Measurements from ENCODE around the gene ADSS1. TPM values are rescaled to one million over a fixed set of nuclear protein-coding genes. Genes with fewer than 3 reads are reported as not detected.

Gene ADSS1
- total RNA-seq, 1 experiment from 2014 or later, result 10.0 TPM

DNA sequence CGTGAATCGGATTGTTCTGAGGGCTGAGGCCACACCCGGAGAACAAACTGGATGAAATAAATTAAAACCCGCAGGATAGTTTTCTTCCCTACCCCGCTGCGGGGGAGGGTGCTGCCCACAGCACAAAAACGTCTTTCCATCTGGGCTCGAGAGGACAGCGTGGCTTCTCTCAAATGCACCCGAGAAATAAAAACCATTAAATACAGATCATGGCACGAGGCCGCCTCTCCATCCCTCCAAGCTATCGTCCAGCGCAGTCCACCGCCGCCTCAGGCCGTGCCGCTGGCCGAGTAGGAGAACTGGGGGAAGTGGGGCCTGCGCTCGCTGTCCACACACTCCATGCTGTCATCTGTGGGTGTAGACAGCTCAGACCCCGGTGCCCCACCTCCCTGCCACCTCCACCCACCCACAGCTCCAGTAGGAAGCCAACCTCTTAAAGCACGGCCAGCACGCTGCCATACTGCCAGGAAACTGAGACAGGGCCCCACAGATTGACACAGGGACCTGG is 46.1 kb downstream of the ADSS1 start:
- ChIA-PET POLR2A (no interaction called here), CTCF (interaction anchor here (0.8 to 2.5 kb wide), 16 partner anchors 10 to 163 kb away, joined by 3 to 30 read pairs (median 4); partner anchors contain the start of genes AKT1, SIVA1 and ZBTB42)
- ATAC-seq (no peak), DNase-seq (ENCODE audit: low spot score) (no peak)
- TF ChIP-seq TP53 (CRISPR knock-in tag; IDR thresholded peaks at IDR 0.05) (no peak), CBFB (CRISPR knock-in tag; IDR thresholded peaks at IDR 0.05; ENCODE audit: low read depth) (no peak), ZNF396 (CRISPR knock-in tag; IDR thresholded peaks at IDR 0.05; ENCODE audit: borderline replicate concordance) (no peak), ESRRA (CRISPR knock-in tag; IDR thresholded peaks at IDR 0.05; ENCODE audit: borderline replicate concordance) (no peak), JUN (CRISPR knock-in tag; IDR thresholded peaks at IDR 0.05) (no peak), EMX1 (CRISPR knock-in tag; IDR thresholded peaks at IDR 0.05) (no peak), ETV6 (CRISPR knock-in tag; IDR thresholded peaks at IDR 0.05) (no peak)
- TF ChIP-seq, protein P1, sequence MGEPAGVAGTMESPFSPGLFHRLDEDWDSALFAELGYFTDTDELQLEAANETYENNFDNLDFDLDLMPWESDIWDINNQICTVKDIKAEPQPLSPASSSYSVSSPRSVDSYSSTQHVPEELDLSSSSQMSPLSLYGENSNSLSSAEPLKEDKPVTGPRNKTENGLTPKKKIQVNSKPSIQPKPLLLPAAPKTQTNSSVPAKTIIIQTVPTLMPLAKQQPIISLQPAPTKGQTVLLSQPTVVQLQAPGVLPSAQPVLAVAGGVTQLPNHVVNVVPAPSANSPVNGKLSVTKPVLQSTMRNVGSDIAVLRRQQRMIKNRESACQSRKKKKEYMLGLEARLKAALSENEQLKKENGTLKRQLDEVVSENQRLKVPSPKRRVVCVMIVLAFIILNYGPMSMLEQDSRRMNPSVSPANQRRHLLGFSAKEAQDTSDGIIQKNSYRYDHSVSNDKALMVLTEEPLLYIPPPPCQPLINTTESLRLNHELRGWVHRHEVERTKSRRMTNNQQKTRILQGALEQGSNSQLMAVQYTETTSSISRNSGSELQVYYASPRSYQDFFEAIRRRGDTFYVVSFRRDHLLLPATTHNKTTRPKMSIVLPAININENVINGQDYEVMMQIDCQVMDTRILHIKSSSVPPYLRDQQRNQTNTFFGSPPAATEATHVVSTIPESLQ (CRISPR knock-in tag; IDR thresholded peaks at IDR 0.05), result no peak
- Mint-ChIP-seq H3K27ac (no peak overlapping the region), H3K4me3 (no peak overlapping the region), H3K4me1 (peaks cover 17% of the 10 kb centered on the region), H3K27me3 (ENCODE audit: low read depth) (no peaks in the 10 kb centered on the region; the same call in 1 of the 2 replicates), H3K9me3 (peaks cover 17% of the 10 kb centered on the region), H3K36me3 (peaks cover 34% of the 10 kb centered on the region)

DNA sequence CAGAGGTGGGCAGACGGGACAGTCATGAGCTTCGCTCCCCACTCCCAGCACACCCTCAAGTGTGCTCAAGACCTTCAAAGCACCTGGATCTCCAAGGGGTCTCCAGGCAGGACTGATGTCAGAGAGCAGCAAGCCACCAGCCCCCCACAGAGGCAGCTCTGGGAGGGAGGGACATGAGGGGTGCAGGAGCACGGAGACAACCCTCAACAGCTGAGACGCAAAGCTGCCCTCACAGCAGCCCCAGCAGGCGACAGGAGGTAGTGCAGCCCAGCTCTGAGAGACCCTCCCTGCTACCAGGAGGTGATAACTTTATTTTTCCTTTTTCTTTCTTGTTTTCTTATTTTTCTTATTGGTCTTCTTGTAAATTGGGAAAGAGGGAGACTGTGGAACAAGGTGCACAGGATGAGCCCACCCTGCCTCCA is 46.8 kb downstream of the ADSS1 start:
- H3K4me1 Mint-ChIP-seq, result peaks cover 17% of the 10 kb centered on the region
- H3K36me3 Mint-ChIP-seq, result peaks cover 34% of the 10 kb centered on the region
- TF ChIP-seq, protein P2, sequence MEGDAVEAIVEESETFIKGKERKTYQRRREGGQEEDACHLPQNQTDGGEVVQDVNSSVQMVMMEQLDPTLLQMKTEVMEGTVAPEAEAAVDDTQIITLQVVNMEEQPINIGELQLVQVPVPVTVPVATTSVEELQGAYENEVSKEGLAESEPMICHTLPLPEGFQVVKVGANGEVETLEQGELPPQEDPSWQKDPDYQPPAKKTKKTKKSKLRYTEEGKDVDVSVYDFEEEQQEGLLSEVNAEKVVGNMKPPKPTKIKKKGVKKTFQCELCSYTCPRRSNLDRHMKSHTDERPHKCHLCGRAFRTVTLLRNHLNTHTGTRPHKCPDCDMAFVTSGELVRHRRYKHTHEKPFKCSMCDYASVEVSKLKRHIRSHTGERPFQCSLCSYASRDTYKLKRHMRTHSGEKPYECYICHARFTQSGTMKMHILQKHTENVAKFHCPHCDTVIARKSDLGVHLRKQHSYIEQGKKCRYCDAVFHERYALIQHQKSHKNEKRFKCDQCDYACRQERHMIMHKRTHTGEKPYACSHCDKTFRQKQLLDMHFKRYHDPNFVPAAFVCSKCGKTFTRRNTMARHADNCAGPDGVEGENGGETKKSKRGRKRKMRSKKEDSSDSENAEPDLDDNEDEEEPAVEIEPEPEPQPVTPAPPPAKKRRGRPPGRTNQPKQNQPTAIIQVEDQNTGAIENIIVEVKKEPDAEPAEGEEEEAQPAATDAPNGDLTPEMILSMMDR (IDR thresholded peaks at IDR 0.05), result peak; percentile 41
- TF ChIP-seq, protein P3, sequence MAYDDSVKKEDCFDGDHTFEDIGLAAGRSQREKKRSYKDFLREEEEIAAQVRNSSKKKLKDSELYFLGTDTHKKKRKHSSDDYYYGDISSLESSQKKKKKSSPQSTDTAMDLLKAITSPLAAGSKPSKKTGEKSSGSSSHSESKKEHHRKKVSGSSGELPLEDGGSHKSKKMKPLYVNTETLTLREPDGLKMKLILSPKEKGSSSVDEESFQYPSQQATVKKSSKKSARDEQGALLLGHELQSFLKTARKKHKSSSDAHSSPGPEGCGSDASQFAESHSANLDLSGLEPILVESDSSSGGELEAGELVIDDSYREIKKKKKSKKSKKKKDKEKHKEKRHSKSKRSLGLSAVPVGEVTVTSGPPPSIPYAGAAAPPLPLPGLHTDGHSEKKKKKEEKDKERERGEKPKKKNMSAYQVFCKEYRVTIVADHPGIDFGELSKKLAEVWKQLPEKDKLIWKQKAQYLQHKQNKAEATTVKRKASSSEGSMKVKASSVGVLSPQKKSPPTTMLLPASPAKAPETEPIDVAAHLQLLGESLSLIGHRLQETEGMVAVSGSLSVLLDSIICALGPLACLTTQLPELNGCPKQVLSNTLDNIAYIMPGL (CRISPR knock-in tag; IDR thresholded peaks at IDR 0.05), result no peak
- TF ChIP-seq OVOL2 (CRISPR knock-in tag; IDR thresholded peaks at IDR 0.05; ENCODE audit: borderline replicate concordance), result no peak
- no peak for TF ChIP-seq GABPB1 (CRISPR knock-in tag; IDR thresholded peaks at IDR 0.05)
- TF ChIP-seq SOX15 (CRISPR knock-in tag; IDR thresholded peaks at IDR 0.05), result no peak
- TF ChIP-seq HMGA2 (CRISPR knock-in tag; IDR thresholded peaks at IDR 0.05), result no peak
- TF ChIP-seq SP1 (CRISPR knock-in tag; conservative IDR thresholded peaks at IDR 0.05), result no peak
- DNase-seq (ENCODE audit: low spot score) (no peak), ATAC-seq (no peak)
- H3K9me3 Mint-ChIP-seq, result peaks cover 10% of the 10 kb centered on the region
- H3K27me3 Mint-ChIP-seq (ENCODE audit: low read depth), result no peaks in the 10 kb centered on the region
- no peak overlapping the region for H3K4me3 Mint-ChIP-seq
- ChIA-PET POLR2A (no interaction called here), CTCF (interaction anchor here (0.6 to 2.5 kb wide), 18 partner anchors 9 to 163 kb away, joined by 3 to 30 read pairs (median 4); partner anchors contain the start of genes AKT1, SIVA1 and ZBTB42)
- H3K27ac Mint-ChIP-seq, result no peak overlapping the region; the same call in 1 of the 2 replicates

DNA sequence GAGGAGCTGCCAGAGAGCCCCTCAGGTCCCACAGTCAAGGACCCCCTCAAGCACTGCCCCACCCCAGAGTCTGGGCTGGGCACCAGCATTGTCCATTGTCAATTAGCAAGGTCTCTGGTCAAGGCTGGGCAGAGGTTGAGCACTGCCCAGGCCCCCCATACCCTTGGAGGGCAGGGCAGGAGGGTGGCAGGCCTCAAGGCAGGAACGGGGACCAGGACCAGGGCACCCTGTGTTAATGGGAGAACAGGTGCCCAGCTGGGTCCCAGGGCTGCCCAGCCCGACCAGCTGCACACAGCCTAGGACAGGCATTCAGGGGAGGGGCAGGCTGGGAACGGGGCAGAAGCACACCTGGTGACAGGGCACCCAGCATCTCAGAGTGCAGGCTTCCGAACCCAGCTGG is 47.3 kb downstream of the ADSS1 start:
- DNase-seq (ENCODE audit: low spot score) (no peak), ATAC-seq (no peak)
- ChIA-PET CTCF (interaction anchor here (0.6 to 2.5 kb wide), 12 partner anchors 9 to 162 kb away, joined by 3 to 30 read pairs (median 5); partner anchors contain the start of genes AKT1, SIVA1 and ZBTB42), POLR2A (no interaction called here)
- H3K27ac Mint-ChIP-seq, result no peak overlapping the region
- no peaks in the 10 kb centered on the region for H3K27me3 Mint-ChIP-seq (ENCODE audit: low read depth)
- H3K36me3 Mint-ChIP-seq, result peaks cover 31% of the 10 kb centered on the region
- peaks cover 17% of the 10 kb centered on the region for H3K4me1 Mint-ChIP-seq
- H3K4me3 Mint-ChIP-seq, result no peak overlapping the region
- H3K9me3 Mint-ChIP-seq, result peaks cover 6% of the 10 kb centered on the region
- TF ChIP-seq, protein P4, sequence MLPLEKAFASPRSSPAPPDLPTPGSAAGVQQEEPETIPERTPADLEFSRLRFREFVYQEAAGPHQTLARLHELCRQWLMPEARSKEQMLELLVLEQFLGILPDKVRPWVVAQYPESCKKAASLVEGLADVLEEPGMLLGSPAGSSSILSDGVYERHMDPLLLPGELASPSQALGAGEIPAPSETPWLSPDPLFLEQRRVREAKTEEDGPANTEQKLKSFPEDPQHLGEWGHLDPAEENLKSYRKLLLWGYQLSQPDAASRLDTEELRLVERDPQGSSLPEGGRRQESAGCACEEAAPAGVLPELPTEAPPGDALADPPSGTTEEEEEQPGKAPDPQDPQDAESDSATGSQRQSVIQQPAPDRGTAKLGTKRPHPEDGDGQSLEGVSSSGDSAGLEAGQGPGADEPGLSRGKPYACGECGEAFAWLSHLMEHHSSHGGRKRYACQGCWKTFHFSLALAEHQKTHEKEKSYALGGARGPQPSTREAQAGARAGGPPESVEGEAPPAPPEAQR (CRISPR knock-in tag; IDR thresholded peaks at IDR 0.05), result no peak
- TF ChIP-seq ZNF671 (CRISPR knock-in tag; IDR thresholded peaks at IDR 0.05) (no peak), PRRX2 (CRISPR knock-in tag; IDR thresholded peaks at IDR 0.05) (no peak), ZNF263 (CRISPR knock-in tag; IDR thresholded peaks at IDR 0.05; ENCODE audit: low read depth) (no peak), GTF2I (CRISPR knock-in tag; conservative IDR thresholded peaks at IDR 0.05) (no peak), CREM (CRISPR knock-in tag; IDR thresholded peaks at IDR 0.05) (no peak), TEAD4 (CRISPR knock-in tag; IDR thresholded peaks at IDR 0.05) (no peak)
- TF ChIP-seq, protein P5, sequence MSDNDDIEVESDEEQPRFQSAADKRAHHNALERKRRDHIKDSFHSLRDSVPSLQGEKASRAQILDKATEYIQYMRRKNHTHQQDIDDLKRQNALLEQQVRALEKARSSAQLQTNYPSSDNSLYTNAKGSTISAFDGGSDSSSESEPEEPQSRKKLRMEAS (CRISPR knock-in tag; IDR thresholded peaks at IDR 0.05), result no peak
- TF ChIP-seq, protein P6, sequence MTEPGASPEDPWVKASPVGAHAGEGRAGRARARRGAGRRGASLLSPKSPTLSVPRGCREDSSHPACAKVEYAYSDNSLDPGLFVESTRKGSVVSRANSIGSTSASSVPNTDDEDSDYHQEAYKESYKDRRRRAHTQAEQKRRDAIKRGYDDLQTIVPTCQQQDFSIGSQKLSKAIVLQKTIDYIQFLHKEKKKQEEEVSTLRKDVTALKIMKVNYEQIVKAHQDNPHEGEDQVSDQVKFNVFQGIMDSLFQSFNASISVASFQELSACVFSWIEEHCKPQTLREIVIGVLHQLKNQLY (CRISPR knock-in tag; IDR thresholded peaks at IDR 0.05), result no peak
